Smooth muscle cell (in vitro differentiated cells): ENCODE measurements around the gene SPTSSB. TPM values are rescaled to one million over a fixed set of nuclear protein-coding genes. Genes with fewer than 3 reads are reported as not detected.

Experiments
- DNase-seq: peaks from one replicate; lab custom pipeline; 2025; ENCODE audit not compliant: unreplicated experiment; lab: John Stamatoyannopoulos, UW
- H2AFZ ChIP-seq: fragments of 200-600 bp; sonication (generic); 2 replicates; pipeline ENCODE4 v1.6.0; 2016; ENCODE audit warnings: antibody characterized with exemption, low read depth, mild to moderate bottlenecking
- H3F3A ChIP-seq: fragments of 200-600 bp; sonication (generic); 2 replicates; pipeline ENCODE4 v1.6.0; 2017; ENCODE audit warnings: antibody characterized with exemption, low read depth
- H3K27ac ChIP-seq: fragments of 200-600 bp; sonication (generic); 2 replicates; pipeline ENCODE4 v1.5.1; 2016; ENCODE audit warnings: low read depth, mild to moderate bottlenecking
- H3K27me3 ChIP-seq: fragments of 200-600 bp; sonication (generic); 2 replicates; pipeline ENCODE4 v1.6.1; 2016; ENCODE audit warnings: low read depth, mild to moderate bottlenecking
- H3K36me3 ChIP-seq: fragments of 200-600 bp; sonication (generic); 2 replicates; pipeline ENCODE4 v1.5.1; 2016; ENCODE audit warnings: low read depth
- H3K4me1 ChIP-seq: fragments of 200-600 bp; sonication (generic); 2 replicates; pipeline ENCODE4 v1.5.1; 2016; ENCODE audit warnings: low read depth
- H3K4me2 ChIP-seq: fragments of 200-600 bp; sonication (generic); 2 replicates; pipeline ENCODE4 v1.6.0; 2016; ENCODE audit warnings: mild to moderate bottlenecking
- H3K4me3 ChIP-seq: fragments of 200-600 bp; sonication (generic); 2 replicates; pipeline ENCODE4 v1.5.1; 2016; ENCODE audit warnings: mild to moderate bottlenecking
- H3K79me2 ChIP-seq: fragments of 200-600 bp; sonication (generic); 2 replicates; pipeline ENCODE4 v1.6.0; 2016; ENCODE audit warnings: low read depth, mild to moderate bottlenecking
- H3K9ac ChIP-seq: fragments of 200-600 bp; sonication (generic); 2 replicates; pipeline ENCODE4 v1.6.0; 2016; ENCODE audit warnings: low read depth
- H3K9me3 ChIP-seq: fragments of 200-600 bp; sonication (generic); replicated peaks from 2 replicates; pipeline ENCODE4 v1.5.1; 2016; ENCODE audit warnings: low read depth
- H4K20me1 ChIP-seq: fragments of 200-600 bp; sonication (generic); 2 replicates; pipeline ENCODE4 v1.6.0; 2016; ENCODE audit warnings: low read depth
- WGBS: methylation state at CpG from one replicate; pipeline ENCODE4 v1.1.7; 2016; ENCODE audit warnings: low lambda C conversion rate; 5-methylcytosine and 5-hydroxymethylcytosine counted together
- polyA plus RNA-seq: library from polyadenylated mRNA; unstranded; fragments of >200 nt; fragmentation: Nextera tagmentation; extraction: Ambion mirVana; gene quantifications from 2 replicates; pipeline ENCODE4 v1.2.1, GENCODE V29; 2016
- total RNA-seq: library from RNA; depleted of rRNA; stranded (reverse); fragments of >200 nt; gene quantifications from 2 replicates; pipeline ENCODE4 v1.2.3, GENCODE V29; 2014
- TF ChIP-seq, protein P1 (sequence below): fragments of 200-600 bp; sonication (generic); IDR thresholded peaks from 2 replicates; pipeline ENCODE4 v1.5.1; 2017; ENCODE audit warnings: borderline replicate concordance, mild to moderate bottlenecking, antibody characterized with exemption; ENCODE audit not compliant: insufficient read depth, poor library complexity, severe bottlenecking

Gene SPTSSB
- total and polyA plus RNA-seq, 2 experiments from 2014 or later, result 0.41 to 1.0 TPM

DNA sequence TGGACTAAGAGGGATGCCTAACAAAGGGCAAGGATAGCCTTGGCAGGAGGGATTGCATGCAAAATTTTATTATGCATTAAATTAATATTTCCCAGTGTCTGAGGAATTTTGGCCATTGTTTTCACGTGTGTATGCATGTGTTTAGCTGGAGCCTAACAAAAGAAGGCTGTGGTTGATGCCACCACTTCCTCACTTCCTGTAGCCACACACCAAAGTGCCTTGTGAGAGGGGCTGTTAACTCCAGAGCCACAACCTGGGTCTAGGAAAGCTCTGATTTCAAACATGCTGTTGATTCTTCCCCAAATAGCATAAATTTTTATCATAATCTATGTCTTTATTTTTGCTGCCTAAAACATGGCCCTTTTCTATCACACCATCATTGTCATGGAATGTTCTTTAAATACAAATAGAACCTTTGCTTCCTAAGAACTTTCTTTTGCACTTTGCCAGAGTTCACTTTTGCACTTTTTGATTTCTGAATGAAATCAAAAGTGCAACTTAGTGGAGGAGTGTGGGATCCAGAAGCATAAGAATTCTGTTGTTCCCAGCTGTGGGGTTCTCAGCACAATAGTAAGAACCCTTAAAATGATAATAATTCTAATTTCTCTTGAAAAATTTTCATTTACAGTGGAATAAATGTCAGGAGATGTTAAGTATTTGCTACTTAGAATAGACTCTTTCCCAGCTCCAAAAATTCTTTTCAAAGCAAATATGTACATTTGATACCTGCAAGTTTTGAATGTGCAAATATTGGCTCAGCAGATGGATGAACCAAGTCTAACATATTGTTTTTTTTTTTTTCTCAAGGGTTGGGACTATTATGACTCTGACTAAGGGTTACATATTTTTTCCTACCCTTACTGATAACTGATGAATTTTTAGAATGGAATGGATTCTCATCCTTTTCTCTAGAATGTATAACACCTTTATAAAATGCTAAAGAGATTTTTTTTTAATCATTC is 35.6 kb upstream of the SPTSSB start:
- 48% methylated on average over 1 of the region's 1 CpG for WGBS
- no peak for DNase-seq
- H3F3A ChIP-seq, result no peaks in the 10 kb centered on the region
- H4K20me1 ChIP-seq, result no peaks in the 10 kb centered on the region
- no peak overlapping the region for H3K27ac ChIP-seq
- H3K4me1 ChIP-seq, result no peaks in the 10 kb centered on the region
- H3K27me3 ChIP-seq, result no peaks in the 10 kb centered on the region
- no peaks in the 10 kb centered on the region for H3K9me3 ChIP-seq
- H3K36me3 ChIP-seq, result no peaks in the 10 kb centered on the region
- H3K4me2 ChIP-seq, result no peak overlapping the region
- TF ChIP-seq, protein P1, sequence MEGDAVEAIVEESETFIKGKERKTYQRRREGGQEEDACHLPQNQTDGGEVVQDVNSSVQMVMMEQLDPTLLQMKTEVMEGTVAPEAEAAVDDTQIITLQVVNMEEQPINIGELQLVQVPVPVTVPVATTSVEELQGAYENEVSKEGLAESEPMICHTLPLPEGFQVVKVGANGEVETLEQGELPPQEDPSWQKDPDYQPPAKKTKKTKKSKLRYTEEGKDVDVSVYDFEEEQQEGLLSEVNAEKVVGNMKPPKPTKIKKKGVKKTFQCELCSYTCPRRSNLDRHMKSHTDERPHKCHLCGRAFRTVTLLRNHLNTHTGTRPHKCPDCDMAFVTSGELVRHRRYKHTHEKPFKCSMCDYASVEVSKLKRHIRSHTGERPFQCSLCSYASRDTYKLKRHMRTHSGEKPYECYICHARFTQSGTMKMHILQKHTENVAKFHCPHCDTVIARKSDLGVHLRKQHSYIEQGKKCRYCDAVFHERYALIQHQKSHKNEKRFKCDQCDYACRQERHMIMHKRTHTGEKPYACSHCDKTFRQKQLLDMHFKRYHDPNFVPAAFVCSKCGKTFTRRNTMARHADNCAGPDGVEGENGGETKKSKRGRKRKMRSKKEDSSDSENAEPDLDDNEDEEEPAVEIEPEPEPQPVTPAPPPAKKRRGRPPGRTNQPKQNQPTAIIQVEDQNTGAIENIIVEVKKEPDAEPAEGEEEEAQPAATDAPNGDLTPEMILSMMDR, result no peak
- H3K9ac ChIP-seq, result no peak overlapping the region
- no peak overlapping the region for H3K4me3 ChIP-seq
- H3K79me2 ChIP-seq, result no peaks in the 10 kb centered on the region
- H2AFZ ChIP-seq, result no peak overlapping the region

DNA sequence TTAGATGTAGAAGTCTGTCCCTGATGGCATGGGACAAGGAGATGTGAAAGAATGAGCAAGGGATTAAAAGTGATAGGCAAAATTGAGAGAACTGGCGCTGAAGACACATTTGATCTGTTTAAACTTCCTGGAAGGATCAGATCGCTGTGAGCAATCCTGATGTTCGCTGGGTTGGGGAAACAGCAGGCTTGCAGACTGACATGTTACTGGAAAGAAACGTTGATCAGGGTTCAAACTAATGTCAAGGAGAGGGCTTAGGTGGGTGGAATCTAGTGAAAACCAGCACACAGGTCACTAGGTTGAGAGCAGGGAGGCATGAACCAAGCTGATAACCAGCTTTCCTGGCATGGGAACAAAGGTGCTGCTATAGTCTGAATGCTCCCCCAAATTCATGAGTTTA is 34.5 kb upstream of the SPTSSB start:
- whole genome bisulfite sequencing, result 93% methylated on average over 4 of the region's 4 CpGs
- Histone ChIP-seq H3K36me3 (no peaks in the 10 kb centered on the region), H3K79me2 (no peaks in the 10 kb centered on the region), H3K9ac (no peak overlapping the region), H3K4me3 (no peak overlapping the region), H2AFZ (no peak overlapping the region), H3K27me3 (no peaks in the 10 kb centered on the region), H3K4me1 (no peaks in the 10 kb centered on the region), H4K20me1 (no peaks in the 10 kb centered on the region), H3F3A (no peaks in the 10 kb centered on the region), H3K9me3 (no peaks in the 10 kb centered on the region), H3K4me2 (no peak overlapping the region), H3K27ac (no peak overlapping the region)
- TF ChIP-seq, protein P1, result no peak
- DNase-seq, result no peak

DNA sequence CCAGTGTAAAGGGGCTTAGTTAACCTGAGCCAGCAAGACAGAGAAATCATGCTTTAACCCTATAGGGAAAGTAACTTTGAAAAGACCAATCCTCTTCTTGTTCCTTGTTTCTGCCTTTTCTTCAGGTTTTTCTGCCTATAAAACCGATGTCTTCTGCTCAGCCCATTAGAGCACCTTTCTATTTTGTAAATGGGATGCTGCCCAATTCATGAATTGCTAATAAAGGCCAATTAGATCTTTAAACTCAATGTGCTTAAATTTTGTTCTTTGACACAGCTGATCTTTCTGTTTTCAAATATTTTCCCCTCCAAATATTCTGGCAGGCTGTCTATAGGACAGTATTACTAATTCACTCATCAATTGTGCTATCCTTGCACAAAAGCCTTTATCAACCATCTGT is 33.8 kb upstream of the SPTSSB start:
- DNase-seq, result no peak
- Histone ChIP-seq H3K9ac (no peak overlapping the region), H3K79me2 (no peaks in the 10 kb centered on the region), H3K27ac (no peak overlapping the region), H2AFZ (no peak overlapping the region), H3K4me3 (no peak overlapping the region), H4K20me1 (no peaks in the 10 kb centered on the region), H3F3A (no peaks in the 10 kb centered on the region), H3K9me3 (no peaks in the 10 kb centered on the region), H3K27me3 (no peaks in the 10 kb centered on the region), H3K36me3 (no peaks in the 10 kb centered on the region), H3K4me1 (no peaks in the 10 kb centered on the region), H3K4me2 (no peak overlapping the region)
- TF ChIP-seq, protein P1, result no peak
- WGBS, result 85% methylated on average over 1 of the region's 1 CpG

DNA sequence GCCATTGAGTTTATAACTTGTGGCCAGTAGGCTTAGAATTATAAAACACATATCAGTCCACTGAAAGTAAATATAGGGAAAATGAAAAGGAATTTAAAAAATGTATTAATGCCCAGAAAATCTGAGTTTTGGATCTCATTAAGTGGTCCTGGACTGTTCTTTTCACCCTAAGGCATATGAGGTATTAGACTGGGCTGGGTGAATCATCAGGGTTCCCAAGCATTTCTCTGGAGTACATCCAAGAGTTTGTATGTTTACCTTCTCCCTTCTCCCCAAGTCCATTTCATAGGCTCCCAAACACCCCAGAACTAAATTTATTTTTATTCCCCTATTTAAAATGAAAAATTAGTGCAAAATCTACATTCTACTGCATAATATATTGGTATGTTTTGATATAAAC is 31.9 kb upstream of the SPTSSB start:
- Histone ChIP-seq H3K27ac (no peak overlapping the region), H3K4me3 (no peak overlapping the region), H3K4me1 (no peaks in the 10 kb centered on the region), H3K79me2 (no peaks in the 10 kb centered on the region), H3K27me3 (no peaks in the 10 kb centered on the region), H3K4me2 (no peak overlapping the region), H3F3A (no peaks in the 10 kb centered on the region), H2AFZ (no peak overlapping the region), H4K20me1 (no peaks in the 10 kb centered on the region), H3K9me3 (no peaks in the 10 kb centered on the region), H3K9ac (no peak overlapping the region), H3K36me3 (no peaks in the 10 kb centered on the region)
- no peak for DNase-seq
- TF ChIP-seq, protein P1, result no peak
